Measurements from ENCODE around the gene VPS45. TPM values are rescaled to one million over a fixed set of nuclear protein-coding genes. Genes with fewer than 3 reads are reported as not detected.

Gene VPS45
- polyA plus RNA-seq, 1 donor from 2014 or later = 174 TPM

GRCh38 chr1:150178548-150178947 is 111.0 kb downstream of the VPS45 start:
- Histone ChIP-seq H3K36me3 (ENCODE audit: insufficient read depth, low read length) (no peaks in the 10 kb centered on the region), H3K27ac (ENCODE audit: low read length) (no peak overlapping the region), H4K20me1 (ENCODE audit: insufficient read depth) (no peaks in the 10 kb centered on the region)

GRCh38 chr1:150179867-150180266 is 112.3 kb downstream of the VPS45 start:
- Histone ChIP-seq H3K36me3 (ENCODE audit: insufficient read depth, low read length) (no peaks in the 10 kb centered on the region), H3K4me2 (ENCODE audit: low read length) (no peak overlapping the region), H3K9me2 (ENCODE audit: insufficient read depth, low read length) (no peaks in the 10 kb centered on the region), H3K4me3 (ENCODE audit: low read length) (no peak overlapping the region), H2AFZ (ENCODE audit: low read depth, low read length) (no peak overlapping the region), H3K27me3 (ENCODE audit: insufficient read depth, low read depth, low read length) (no peaks in the 10 kb centered on the region), H3K9ac (ENCODE audit: low read length) (no peak overlapping the region), H3K9me3 (ENCODE audit: low read length) (no peaks in the 10 kb centered on the region), H3F3A (ENCODE audit: insufficient read depth, low read length, poor library complexity, severe bottlenecking) (no peaks in the 10 kb centered on the region), H3K79me2 (replicated peaks; ENCODE audit: insufficient read depth, low read length) (no peaks in the 10 kb centered on the region), H4K20me1 (ENCODE audit: insufficient read depth) (no peaks in the 10 kb centered on the region), H3K27ac (ENCODE audit: low read length) (no peak overlapping the region)
- TF ChIP-seq SMC3 (conservative IDR thresholded peaks at IDR 0.05; ENCODE audit: poor library complexity) (no peak), EZH2 (IDR thresholded peaks at IDR 0.05; ENCODE audit: borderline replicate concordance, insufficient read depth, low read length, poor library complexity, severe bottlenecking) (no peak), MXI1 (conservative IDR thresholded peaks at IDR 0.05; ENCODE audit: poor library complexity, severe bottlenecking) (no peak), POLR2AphosphoS5 (IDR thresholded peaks at IDR 0.05) (no peak), EP300 (conservative IDR thresholded peaks at IDR 0.05; ENCODE audit: poor library complexity, severe bottlenecking) (no peak), RAD21 (conservative IDR thresholded peaks at IDR 0.05) (no peak), TAF1 (IDR thresholded peaks at IDR 0.05; ENCODE audit: low read depth) (no peak)
- TF ChIP-seq, protein P1, sequence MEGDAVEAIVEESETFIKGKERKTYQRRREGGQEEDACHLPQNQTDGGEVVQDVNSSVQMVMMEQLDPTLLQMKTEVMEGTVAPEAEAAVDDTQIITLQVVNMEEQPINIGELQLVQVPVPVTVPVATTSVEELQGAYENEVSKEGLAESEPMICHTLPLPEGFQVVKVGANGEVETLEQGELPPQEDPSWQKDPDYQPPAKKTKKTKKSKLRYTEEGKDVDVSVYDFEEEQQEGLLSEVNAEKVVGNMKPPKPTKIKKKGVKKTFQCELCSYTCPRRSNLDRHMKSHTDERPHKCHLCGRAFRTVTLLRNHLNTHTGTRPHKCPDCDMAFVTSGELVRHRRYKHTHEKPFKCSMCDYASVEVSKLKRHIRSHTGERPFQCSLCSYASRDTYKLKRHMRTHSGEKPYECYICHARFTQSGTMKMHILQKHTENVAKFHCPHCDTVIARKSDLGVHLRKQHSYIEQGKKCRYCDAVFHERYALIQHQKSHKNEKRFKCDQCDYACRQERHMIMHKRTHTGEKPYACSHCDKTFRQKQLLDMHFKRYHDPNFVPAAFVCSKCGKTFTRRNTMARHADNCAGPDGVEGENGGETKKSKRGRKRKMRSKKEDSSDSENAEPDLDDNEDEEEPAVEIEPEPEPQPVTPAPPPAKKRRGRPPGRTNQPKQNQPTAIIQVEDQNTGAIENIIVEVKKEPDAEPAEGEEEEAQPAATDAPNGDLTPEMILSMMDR (IDR thresholded peaks at IDR 0.05; ENCODE audit: poor library complexity, severe bottlenecking) = no peak
- TF ChIP-seq, protein P2, sequence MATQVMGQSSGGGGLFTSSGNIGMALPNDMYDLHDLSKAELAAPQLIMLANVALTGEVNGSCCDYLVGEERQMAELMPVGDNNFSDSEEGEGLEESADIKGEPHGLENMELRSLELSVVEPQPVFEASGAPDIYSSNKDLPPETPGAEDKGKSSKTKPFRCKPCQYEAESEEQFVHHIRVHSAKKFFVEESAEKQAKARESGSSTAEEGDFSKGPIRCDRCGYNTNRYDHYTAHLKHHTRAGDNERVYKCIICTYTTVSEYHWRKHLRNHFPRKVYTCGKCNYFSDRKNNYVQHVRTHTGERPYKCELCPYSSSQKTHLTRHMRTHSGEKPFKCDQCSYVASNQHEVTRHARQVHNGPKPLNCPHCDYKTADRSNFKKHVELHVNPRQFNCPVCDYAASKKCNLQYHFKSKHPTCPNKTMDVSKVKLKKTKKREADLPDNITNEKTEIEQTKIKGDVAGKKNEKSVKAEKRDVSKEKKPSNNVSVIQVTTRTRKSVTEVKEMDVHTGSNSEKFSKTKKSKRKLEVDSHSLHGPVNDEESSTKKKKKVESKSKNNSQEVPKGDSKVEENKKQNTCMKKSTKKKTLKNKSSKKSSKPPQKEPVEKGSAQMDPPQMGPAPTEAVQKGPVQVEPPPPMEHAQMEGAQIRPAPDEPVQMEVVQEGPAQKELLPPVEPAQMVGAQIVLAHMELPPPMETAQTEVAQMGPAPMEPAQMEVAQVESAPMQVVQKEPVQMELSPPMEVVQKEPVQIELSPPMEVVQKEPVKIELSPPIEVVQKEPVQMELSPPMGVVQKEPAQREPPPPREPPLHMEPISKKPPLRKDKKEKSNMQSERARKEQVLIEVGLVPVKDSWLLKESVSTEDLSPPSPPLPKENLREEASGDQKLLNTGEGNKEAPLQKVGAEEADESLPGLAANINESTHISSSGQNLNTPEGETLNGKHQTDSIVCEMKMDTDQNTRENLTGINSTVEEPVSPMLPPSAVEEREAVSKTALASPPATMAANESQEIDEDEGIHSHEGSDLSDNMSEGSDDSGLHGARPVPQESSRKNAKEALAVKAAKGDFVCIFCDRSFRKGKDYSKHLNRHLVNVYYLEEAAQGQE (IDR thresholded peaks at IDR 0.05; ENCODE audit: borderline replicate concordance) = no peak

More at GRCh38 chr1:150178548-150178947, 111.0 kb downstream of the VPS45 start:
- TF ChIP-seq MXI1 (conservative IDR thresholded peaks at IDR 0.05; ENCODE audit: poor library complexity, severe bottlenecking) = no peak
- no peak for TF ChIP-seq POLR2AphosphoS5 (IDR thresholded peaks at IDR 0.05)
- TF ChIP-seq, protein P2 (IDR thresholded peaks at IDR 0.05; ENCODE audit: borderline replicate concordance) = no peak
- no peak for TF ChIP-seq EP300 (conservative IDR thresholded peaks at IDR 0.05; ENCODE audit: poor library complexity, severe bottlenecking)
- TF ChIP-seq, protein P1 (IDR thresholded peaks at IDR 0.05; ENCODE audit: poor library complexity, severe bottlenecking) = no peak
- no peak for TF ChIP-seq EZH2 (IDR thresholded peaks at IDR 0.05; ENCODE audit: borderline replicate concordance, insufficient read depth, low read length, poor library complexity, severe bottlenecking)
- TF ChIP-seq RAD21 (conservative IDR thresholded peaks at IDR 0.05) = no peak
- TF ChIP-seq SMC3 (conservative IDR thresholded peaks at IDR 0.05; ENCODE audit: poor library complexity) = no peak
- no peak for TF ChIP-seq TAF1 (IDR thresholded peaks at IDR 0.05; ENCODE audit: low read depth)
- Histone ChIP-seq H2AFZ (ENCODE audit: low read depth, low read length) (no peak overlapping the region), H3K9me3 (ENCODE audit: low read length) (no peaks in the 10 kb centered on the region), H3K27me3 (ENCODE audit: insufficient read depth, low read depth, low read length) (no peaks in the 10 kb centered on the region), H3K9ac (ENCODE audit: low read length) (no peak overlapping the region), H3K9me2 (ENCODE audit: insufficient read depth, low read length) (no peaks in the 10 kb centered on the region), H3K4me3 (ENCODE audit: low read length) (no peak overlapping the region), H3F3A (ENCODE audit: insufficient read depth, low read length, poor library complexity, severe bottlenecking) (no peaks in the 10 kb centered on the region), H3K79me2 (replicated peaks; ENCODE audit: insufficient read depth, low read length) (no peaks in the 10 kb centered on the region), H3K4me2 (ENCODE audit: low read length) (no peak overlapping the region)

Measured in neural cell (in vitro differentiated cells).